Measurements from ENCODE around the gene DGKI. TPM values are rescaled to one million over a fixed set of nuclear protein-coding genes. Genes with fewer than 3 reads are reported as not detected.

The DGKI gene
- total RNA-seq, 3 donors from 2014 or later = 0.36 to 1.4 (median 0.46) TPM

DNA sequence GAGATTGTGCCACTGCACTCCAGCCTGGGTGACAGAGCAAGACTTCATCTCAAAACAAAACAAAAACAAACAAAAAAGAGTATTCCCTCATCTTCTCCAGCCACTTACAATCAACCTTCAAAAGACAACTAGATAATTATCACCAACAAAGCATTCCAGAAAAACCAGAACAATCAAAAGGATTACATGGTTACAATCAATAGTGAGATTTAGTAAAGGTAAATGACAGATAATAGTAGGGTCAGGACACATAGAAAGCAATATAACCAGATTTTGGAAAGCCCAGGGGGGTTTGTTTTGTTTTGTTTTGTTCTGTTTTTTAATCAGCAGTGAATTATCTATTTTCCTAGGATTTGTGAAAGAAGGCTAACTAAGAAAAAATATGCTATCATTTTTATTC, 412.2 kb downstream of the DGKI start:
- DNase-seq = no peak

DNA sequence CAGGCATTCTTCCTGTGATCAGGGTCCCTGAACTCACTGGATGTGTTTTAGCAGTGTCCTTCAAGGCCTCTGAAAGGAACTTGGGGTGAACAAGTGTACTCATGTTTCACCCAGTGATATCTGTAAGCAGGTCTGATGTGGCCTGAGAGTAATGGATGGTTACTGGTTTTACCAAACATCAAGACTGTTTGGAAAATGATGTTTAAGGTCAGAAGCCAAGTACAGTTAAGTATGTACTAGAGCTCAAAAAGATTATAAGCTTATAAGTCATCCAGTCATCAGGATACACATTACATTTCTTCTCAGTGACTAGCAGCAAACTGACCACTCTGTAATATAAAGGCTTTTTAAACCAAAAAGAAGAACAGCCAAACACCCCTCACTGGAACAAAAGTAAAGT, 423.5 kb downstream of the DGKI start:
- TF ChIP-seq, protein P1, sequence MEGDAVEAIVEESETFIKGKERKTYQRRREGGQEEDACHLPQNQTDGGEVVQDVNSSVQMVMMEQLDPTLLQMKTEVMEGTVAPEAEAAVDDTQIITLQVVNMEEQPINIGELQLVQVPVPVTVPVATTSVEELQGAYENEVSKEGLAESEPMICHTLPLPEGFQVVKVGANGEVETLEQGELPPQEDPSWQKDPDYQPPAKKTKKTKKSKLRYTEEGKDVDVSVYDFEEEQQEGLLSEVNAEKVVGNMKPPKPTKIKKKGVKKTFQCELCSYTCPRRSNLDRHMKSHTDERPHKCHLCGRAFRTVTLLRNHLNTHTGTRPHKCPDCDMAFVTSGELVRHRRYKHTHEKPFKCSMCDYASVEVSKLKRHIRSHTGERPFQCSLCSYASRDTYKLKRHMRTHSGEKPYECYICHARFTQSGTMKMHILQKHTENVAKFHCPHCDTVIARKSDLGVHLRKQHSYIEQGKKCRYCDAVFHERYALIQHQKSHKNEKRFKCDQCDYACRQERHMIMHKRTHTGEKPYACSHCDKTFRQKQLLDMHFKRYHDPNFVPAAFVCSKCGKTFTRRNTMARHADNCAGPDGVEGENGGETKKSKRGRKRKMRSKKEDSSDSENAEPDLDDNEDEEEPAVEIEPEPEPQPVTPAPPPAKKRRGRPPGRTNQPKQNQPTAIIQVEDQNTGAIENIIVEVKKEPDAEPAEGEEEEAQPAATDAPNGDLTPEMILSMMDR (IDR thresholded peaks at IDR 0.05) = no peak
- ATAC-seq (no peak), DNase-seq (no peak)
- H3K4me3 ChIP-seq = no peak overlapping the region
- no peaks in the 10 kb centered on the region for H3K4me1 ChIP-seq (ENCODE audit: low read depth)
- H3K36me3 ChIP-seq (ENCODE audit: low read depth) = no peaks in the 10 kb centered on the region
- H3K9me3 ChIP-seq = no peaks in the 10 kb centered on the region
- intact Hi-C loops (cut with DNase I, micrococcal nuclease) = no loop called here

More for the DNA sequence above, 412.2 kb downstream of the DGKI start:
- ATAC-seq = no peak
- no peaks in the 10 kb centered on the region for H3K4me1 ChIP-seq (ENCODE audit: low read depth)
- no peaks in the 10 kb centered on the region for H3K36me3 ChIP-seq (ENCODE audit: low read depth)
- H3K9me3 ChIP-seq = no peaks in the 10 kb centered on the region
- intact Hi-C loops (cut with DNase I, micrococcal nuclease) = no loop called here
- TF ChIP-seq, protein P1 (IDR thresholded peaks at IDR 0.05) = no peak
- H3K4me3 ChIP-seq = no peak overlapping the region

DNA sequence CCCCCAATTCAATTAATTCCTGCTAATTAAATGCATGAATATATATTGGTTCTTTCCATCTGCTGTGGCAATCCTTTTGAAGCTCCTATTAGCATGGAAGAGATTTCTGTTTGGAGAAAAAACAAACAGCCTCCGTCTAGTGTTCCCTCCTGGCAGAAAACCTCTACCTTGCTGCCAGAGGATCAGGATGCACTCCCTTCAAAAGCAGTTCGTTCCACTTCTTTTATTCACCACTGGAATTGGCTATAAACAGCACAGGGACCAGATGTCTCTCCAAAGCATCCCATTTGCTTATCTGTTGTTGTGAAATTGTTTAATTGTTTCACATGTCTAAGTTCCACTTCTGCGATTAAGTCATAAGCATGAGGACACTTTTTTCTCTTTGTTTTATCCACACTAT, 425.4 kb downstream of the DGKI start:
- Histone ChIP-seq H3K4me1 (ENCODE audit: low read depth) (no peaks in the 10 kb centered on the region), H3K36me3 (ENCODE audit: low read depth) (no peaks in the 10 kb centered on the region), H3K4me3 (no peak overlapping the region), H3K9me3 (no peaks in the 10 kb centered on the region)
- no peak for ATAC-seq
- TF ChIP-seq, protein P1 (IDR thresholded peaks at IDR 0.05) = no peak
- no peak for DNase-seq
- intact Hi-C loops (cut with DNase I, micrococcal nuclease) = no loop called here

DNA sequence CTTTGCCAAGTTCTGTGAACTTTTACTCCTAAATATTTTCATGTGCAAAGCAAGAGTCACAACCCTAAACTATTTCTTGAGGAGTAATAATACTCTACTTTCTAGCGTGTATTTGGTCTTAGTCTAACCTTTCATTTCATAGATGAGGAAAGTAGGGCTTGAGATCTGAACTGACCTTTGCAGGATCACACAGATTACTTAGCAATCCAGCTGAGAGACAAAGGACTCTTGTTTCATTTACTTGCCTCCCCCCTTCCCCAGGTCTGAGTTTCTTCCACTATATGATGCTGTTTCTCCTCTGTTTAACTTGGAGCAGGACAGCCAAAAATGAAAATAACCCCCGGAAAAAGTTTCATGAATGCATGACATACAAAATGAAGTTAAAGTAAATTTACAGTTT, 427.9 kb downstream of the DGKI start:
- no peak for DNase-seq
- TF ChIP-seq, protein P1 (IDR thresholded peaks at IDR 0.05) = no peak
- Histone ChIP-seq H3K9me3 (no peaks in the 10 kb centered on the region), H3K36me3 (ENCODE audit: low read depth) (no peaks in the 10 kb centered on the region), H3K4me1 (ENCODE audit: low read depth) (no peaks in the 10 kb centered on the region), H3K4me3 (no peak overlapping the region)
- intact Hi-C loops (cut with DNase I, micrococcal nuclease) = no loop called here
- no peak for ATAC-seq

DNA sequence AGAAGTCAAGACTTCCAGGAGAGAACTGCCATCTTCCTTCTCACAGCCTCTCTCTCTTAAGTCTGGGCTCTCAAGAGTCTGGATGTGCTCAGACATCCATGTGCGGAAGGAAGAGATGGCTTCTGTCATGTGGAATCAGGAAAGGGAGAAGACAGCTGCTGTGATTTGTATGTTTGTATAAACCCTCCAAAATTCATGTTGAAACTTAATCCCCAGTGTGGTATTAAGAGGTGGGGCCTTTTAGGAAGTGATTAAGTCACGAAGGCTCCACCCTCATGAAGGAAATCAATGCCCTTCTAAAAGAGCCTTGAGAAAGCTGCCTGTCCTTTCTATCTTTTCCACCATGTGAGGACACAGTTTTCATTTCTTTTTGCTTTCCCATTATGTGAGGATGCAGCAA, 429.3 kb downstream of the DGKI start:
- Histone ChIP-seq H3K4me1 (ENCODE audit: low read depth) (no peaks in the 10 kb centered on the region), H3K9me3 (no peaks in the 10 kb centered on the region), H3K36me3 (ENCODE audit: low read depth) (no peaks in the 10 kb centered on the region), H3K4me3 (no peak overlapping the region)
- ATAC-seq (no peak), DNase-seq (no peak)
- intact Hi-C loops (cut with DNase I, micrococcal nuclease) = no loop called here
- TF ChIP-seq, protein P1 (IDR thresholded peaks at IDR 0.05) = no peak

DNA sequence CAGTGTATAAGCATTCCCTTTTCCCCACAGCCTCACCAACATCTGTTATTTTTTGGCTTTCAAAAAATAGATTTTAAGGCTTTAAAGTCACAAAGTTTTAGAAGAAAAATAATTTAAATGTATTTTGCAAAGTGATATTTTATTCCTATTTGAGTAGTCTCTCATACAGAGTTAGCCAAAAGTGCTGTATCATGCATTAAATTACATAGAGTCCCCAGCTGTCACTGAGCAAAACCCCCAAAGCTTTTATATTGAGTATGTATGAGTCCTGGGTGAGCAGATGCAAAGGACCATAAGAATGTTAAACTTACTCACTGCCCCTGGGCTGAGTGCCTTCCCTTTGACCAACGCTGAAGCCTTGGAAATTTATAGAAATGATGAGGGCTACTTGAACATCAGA, 432.9 kb downstream of the DGKI start:
- ATAC-seq (no peak), DNase-seq (no peak)
- TF ChIP-seq, protein P1 (IDR thresholded peaks at IDR 0.05) = no peak
- no peak overlapping the region for H3K4me3 ChIP-seq
- no peaks in the 10 kb centered on the region for H3K9me3 ChIP-seq
- no peaks in the 10 kb centered on the region for H3K4me1 ChIP-seq (ENCODE audit: low read depth)
- intact Hi-C loops (cut with DNase I, micrococcal nuclease) = no loop called here
- no peaks in the 10 kb centered on the region for H3K36me3 ChIP-seq (ENCODE audit: low read depth)
